Esophagus muscularis mucosa (tissue), 4 donors: ENCODE data around the gene PCED1B. TPM values are rescaled to one million over a fixed set of nuclear protein-coding genes. Genes with fewer than 3 reads are reported as not detected.

Experiments
- DNase-seq: peaks from one replicate; pipeline ENCODE4 v3.0.0-alpha.2; 2017; ENCODE audit errors: extremely low spot score
- H3K27ac ChIP-seq, 4 donors: fragments of 200-600 bp; sonication (generic); replicated peaks in 1 of 4; 1 replicate in 3 of 4; 2 replicates in 1 of 4; pipeline ENCODE4 v1.5.1; 2016 to 2019; ENCODE audit warnings: mild to moderate bottlenecking in 1 of 4
- H3K27me3 ChIP-seq, 4 donors: fragments of 200-600 bp; sonication (generic); one replicate each; pipeline versions ENCODE4 v1.5.1 to v1.6.0; 2016 to 2019
- H3K36me3 ChIP-seq, 4 donors: fragments of 200-600 bp; sonication (generic); one replicate each; pipeline ENCODE4 v1.5.1; 2016 to 2019
- H3K4me1 ChIP-seq, 4 donors: fragments of 200-600 bp; sonication (generic); one replicate each; pipeline ENCODE4 v1.5.1; 2016 to 2019
- H3K4me3 ChIP-seq, 4 donors: fragments of 200-600 bp; sonication (generic); 1 replicate in 2 of 4; 2 replicates in 2 of 4; pipeline ENCODE4 v1.5.1; 2016 to 2019; ENCODE audit warnings: mild to moderate bottlenecking in 4 of 4, moderate library complexity in 1 of 4
- H3K9me3 ChIP-seq, 4 donors: fragments of 200-600 bp; sonication (generic); 1 replicate in 3 of 4; 2 replicates in 1 of 4; pipeline ENCODE4 v1.5.1; 2016 to 2019
- CTCF ChIP-seq, 3 experiments: fragments of 200-600 bp in 2 of 3; fragments of 450-650 bp in 1 of 3; sonication (generic) in 2 of 3; IDR thresholded peaks; one replicate each; pipeline ENCODE4 v1.5.1; 2017 to 2019; ENCODE audit warnings: antibody characterized with exemption in 3 of 3, mild to moderate bottlenecking in 2 of 3, moderate library complexity in 1 of 3
- EP300 ChIP-seq: sonication (generic); formaldehyde crosslinking; IDR thresholded peaks from one replicate; pipeline ENCODE4 v1.6.1; 2017; ENCODE audit warnings: antibody characterized with exemption
- POLR2A ChIP-seq: fragments of 450-650 bp; IDR thresholded peaks from one replicate; pipeline ENCODE4 v1.6.1; 2017; ENCODE audit warnings: antibody characterized with exemption, moderate library complexity, mild to moderate bottlenecking, low read depth
- POLR2AphosphoS5 ChIP-seq, 2 donors: sonication (generic); formaldehyde crosslinking; IDR thresholded peaks; one replicate each; pipeline ENCODE4 v1.6.1; 2017; ENCODE audit warnings: antibody characterized with exemption in 2 of 2
- WGBS: methylation state at CpG from one replicate; pipeline ENCODE4 v1.1.5; 2018; 5-methylcytosine and 5-hydroxymethylcytosine counted together
- intact Hi-C: fragments of 100-400 bp; cut with DNase I; formaldehyde crosslinking; loops from one replicate; pipeline ENCODE4 v1.15.1; 2023
- total RNA-seq, 4 donors: library from RNA; depleted of rRNA; stranded (reverse); fragments of >200 nt; gene quantifications; one replicate each; pipeline versions ENCODE4 v1.1.0 to v1.2.1, GENCODE V29; 2016

Gene PCED1B
- total RNA-seq, 4 donors from 2014 or later = 0.92 to 2.1 (median 1.1) TPM

- no peak for DNase-seq
- WGBS = 82% methylated on average over 6 of the region's 6 CpGs
- no peaks in the 10 kb centered on the region for H3K27me3 ChIP-seq
- intact Hi-C loops = no loop called here
- H3K4me1 ChIP-seq = no peaks in the 10 kb centered on the region
- no peak overlapping the region for H3K27ac ChIP-seq
- TF ChIP-seq POLR2A (no peak), CTCF (IDR thresholded peaks at IDR 0.05) (no peak), EP300 (no peak), POLR2AphosphoS5 (IDR thresholded peaks at IDR 0.05) (no peak)
- H3K9me3 ChIP-seq = peaks cover 0 to 5% (median 0%) of the 10 kb centered on the region in 4 donors
- no peak overlapping the region for H3K4me3 ChIP-seq
- H3K36me3 ChIP-seq = no peaks in the 10 kb centered on the region
Measured at GRCh38 chr12:47209014-47209413, 129.6 kb downstream of the PCED1B start.

- intact Hi-C loops = no loop called here
- Histone ChIP-seq H3K27me3 (no peaks in the 10 kb centered on the region), H3K36me3 (no peaks in the 10 kb centered on the region), H3K4me1 (no peaks in the 10 kb centered on the region), H3K4me3 (no peak overlapping the region), H3K27ac (no peak overlapping the region), H3K9me3 (no peaks in the 10 kb centered on the region)
- DNase-seq = no peak
- TF ChIP-seq POLR2A = no peak
- no peak for TF ChIP-seq CTCF (IDR thresholded peaks at IDR 0.05)
- no peak for TF ChIP-seq POLR2AphosphoS5 (IDR thresholded peaks at IDR 0.05)
- no peak for TF ChIP-seq EP300
- 94% methylated on average over 4 of the region's 4 CpGs for WGBS
Measured at GRCh38 chr12:47210776-47211175, 131.4 kb downstream of the PCED1B start.

- intact Hi-C loops = no loop called here
- TF ChIP-seq CTCF (IDR thresholded peaks at IDR 0.05) = no peak
- no peak for TF ChIP-seq POLR2A
- no peak for TF ChIP-seq EP300
- no peak for TF ChIP-seq POLR2AphosphoS5 (IDR thresholded peaks at IDR 0.05)
- Histone ChIP-seq H3K9me3 (no peaks in the 10 kb centered on the region), H3K36me3 (no peaks in the 10 kb centered on the region), H3K4me1 (no peaks in the 10 kb centered on the region), H3K4me3 (no peak overlapping the region), H3K27me3 (no peaks in the 10 kb centered on the region), H3K27ac (no peak overlapping the region)
- DNase-seq = no peak
Measured at GRCh38 chr12:47212701-47213039, 133.2 kb downstream of the PCED1B start.

- intact Hi-C loops = no loop called here
- H3K9me3 ChIP-seq = no peaks in the 10 kb centered on the region
- H3K36me3 ChIP-seq = no peaks in the 10 kb centered on the region
- 82% methylated on average over 3 of the region's 3 CpGs for whole genome bisulfite sequencing
- no peaks in the 10 kb centered on the region for H3K4me1 ChIP-seq
- no peak overlapping the region for H3K4me3 ChIP-seq
- no peak overlapping the region for H3K27ac ChIP-seq
- DNase-seq = no peak
- H3K27me3 ChIP-seq = no peaks in the 10 kb centered on the region
- TF ChIP-seq CTCF (IDR thresholded peaks at IDR 0.05) (no peak), POLR2AphosphoS5 (IDR thresholded peaks at IDR 0.05) (no peak), POLR2A (no peak), EP300 (no peak)
Measured at GRCh38 chr12:47213396-47213795, 134.0 kb downstream of the PCED1B start.

- no peaks in the 10 kb centered on the region for H3K27me3 ChIP-seq
Measured at GRCh38 chr12:47214001-47214619, 134.7 kb downstream of the PCED1B start.

More at GRCh38 chr12:47214001-47214619, 134.7 kb downstream of the PCED1B start:
- no peak overlapping the region for H3K4me3 ChIP-seq
- no peak for DNase-seq
- intact Hi-C loops = no loop called here
- no peaks in the 10 kb centered on the region for H3K4me1 ChIP-seq
- WGBS = 71% methylated on average over 3 of the region's 3 CpGs
- no peaks in the 10 kb centered on the region for H3K36me3 ChIP-seq
- H3K27ac ChIP-seq = no peak overlapping the region
- no peaks in the 10 kb centered on the region for H3K9me3 ChIP-seq
- TF ChIP-seq EP300 (no peak), CTCF (IDR thresholded peaks at IDR 0.05) (no peak), POLR2A (no peak), POLR2AphosphoS5 (IDR thresholded peaks at IDR 0.05) (no peak)
